Measurements from ENCODE around the gene ZNF428.
A peak's percentile ranks its signal among the peaks of the same experiment; 100 is the strongest.
"Not testable (repeated sequence)": the region's sequence is repeated elsewhere in the genome, so short reads cannot be mapped to it uniquely, and the experiment has no call there.

Gene ZNF428

DNA sequence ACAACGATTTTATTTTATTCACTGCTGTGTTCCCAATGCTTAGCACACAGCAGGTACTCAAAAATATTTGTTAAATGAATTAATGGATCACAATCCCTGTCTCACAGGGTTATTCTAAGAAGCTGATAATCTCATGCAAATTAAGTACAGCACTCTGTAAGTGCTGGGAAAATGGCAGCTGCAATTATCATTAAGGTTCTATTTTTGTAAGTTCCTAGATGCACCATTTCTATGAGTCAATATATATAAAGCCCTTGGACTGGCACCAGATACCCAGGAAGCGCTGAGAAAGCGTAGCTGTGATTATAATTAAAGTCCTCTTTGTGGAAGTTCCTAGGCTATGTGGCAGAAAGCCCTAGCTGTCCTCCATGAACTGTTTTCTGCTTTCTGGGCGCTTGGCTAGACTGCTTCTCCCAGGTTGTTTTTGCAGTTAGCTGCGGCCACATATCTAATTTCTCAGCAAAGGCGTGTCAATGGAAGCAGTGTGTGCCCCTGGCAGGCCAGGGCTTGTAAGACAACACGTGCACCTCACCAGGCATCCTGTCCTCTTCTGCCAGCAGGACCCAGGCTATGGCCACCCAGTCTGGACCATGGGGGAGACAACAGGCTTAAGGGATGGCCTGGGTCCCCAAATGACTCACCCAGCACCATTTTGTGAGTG lies 12.7 kb downstream of the ZNF428 start:
- TF ChIP-seq, protein P1, sequence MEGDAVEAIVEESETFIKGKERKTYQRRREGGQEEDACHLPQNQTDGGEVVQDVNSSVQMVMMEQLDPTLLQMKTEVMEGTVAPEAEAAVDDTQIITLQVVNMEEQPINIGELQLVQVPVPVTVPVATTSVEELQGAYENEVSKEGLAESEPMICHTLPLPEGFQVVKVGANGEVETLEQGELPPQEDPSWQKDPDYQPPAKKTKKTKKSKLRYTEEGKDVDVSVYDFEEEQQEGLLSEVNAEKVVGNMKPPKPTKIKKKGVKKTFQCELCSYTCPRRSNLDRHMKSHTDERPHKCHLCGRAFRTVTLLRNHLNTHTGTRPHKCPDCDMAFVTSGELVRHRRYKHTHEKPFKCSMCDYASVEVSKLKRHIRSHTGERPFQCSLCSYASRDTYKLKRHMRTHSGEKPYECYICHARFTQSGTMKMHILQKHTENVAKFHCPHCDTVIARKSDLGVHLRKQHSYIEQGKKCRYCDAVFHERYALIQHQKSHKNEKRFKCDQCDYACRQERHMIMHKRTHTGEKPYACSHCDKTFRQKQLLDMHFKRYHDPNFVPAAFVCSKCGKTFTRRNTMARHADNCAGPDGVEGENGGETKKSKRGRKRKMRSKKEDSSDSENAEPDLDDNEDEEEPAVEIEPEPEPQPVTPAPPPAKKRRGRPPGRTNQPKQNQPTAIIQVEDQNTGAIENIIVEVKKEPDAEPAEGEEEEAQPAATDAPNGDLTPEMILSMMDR (IDR thresholded peaks at IDR 0.05) = no peak
- no peak overlapping the region for H3K4me3 ChIP-seq
- H3K27ac ChIP-seq = no peak overlapping the region
- no peak for DNase-seq (ENCODE audit: low spot score)

DNA sequence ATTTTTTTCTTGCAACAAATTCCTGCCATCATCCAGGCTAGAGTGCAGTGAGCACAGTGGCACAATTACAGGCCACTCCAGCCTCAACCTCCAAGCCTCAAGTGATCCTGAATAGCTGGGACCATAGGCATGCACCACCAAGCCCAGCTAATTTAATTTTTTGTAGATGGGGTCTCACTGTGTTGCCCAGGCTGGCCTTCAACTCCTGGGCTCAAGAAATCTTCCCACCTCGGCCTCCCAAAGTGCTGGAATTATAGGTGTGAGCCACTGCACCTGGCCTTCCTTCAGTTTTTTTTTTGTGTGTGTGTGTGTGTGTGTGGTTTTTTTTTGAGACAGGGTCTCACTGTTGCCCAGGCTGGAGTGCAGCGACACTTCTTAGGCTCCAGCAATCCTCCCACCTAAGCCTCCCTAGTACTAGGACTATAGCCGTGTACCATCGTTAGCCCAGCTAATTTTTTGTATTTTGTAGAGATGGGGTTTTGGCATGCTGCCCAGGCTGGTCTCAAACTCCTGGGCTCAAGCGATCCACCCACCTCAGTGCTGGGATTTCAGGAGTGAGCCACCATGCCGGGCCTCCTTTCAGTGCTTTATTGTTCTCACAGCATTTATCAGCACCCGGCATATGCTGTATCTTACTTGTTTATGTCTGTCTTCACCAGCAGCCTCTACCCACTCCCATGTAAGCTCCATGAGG lies 13.4 kb downstream of the ZNF428 start:
- Histone ChIP-seq H3K4me3 (no peak overlapping the region), H3K27ac (no peak overlapping the region)
- TF ChIP-seq, protein P1 (IDR thresholded peaks at IDR 0.05) = no peak
- no peak for DNase-seq (ENCODE audit: low spot score)

DNA sequence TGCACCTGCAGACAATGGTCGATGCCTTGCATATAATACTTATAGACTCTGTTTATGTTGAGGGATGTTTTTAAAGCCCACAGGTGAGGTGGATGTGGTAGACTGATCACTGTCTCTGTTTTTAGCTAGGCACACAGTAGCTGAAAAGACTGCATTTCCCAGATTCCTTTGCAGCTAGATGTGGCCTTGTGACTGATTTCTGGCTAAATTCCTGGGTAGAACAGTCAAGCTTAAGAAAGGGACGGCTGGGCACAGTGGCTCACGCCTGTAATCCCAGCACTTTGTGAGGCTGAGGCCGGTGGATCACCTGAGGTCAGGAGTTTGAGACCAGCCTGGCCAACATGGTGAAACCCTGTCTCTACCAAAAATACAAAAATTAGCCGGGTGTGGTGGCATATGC lies 19.1 kb downstream of the ZNF428 start:
- not testable (repeated sequence) for H3K27ac ChIP-seq; H3K4me3 ChIP-seq; DNase-seq (ENCODE audit: low spot score)

DNA sequence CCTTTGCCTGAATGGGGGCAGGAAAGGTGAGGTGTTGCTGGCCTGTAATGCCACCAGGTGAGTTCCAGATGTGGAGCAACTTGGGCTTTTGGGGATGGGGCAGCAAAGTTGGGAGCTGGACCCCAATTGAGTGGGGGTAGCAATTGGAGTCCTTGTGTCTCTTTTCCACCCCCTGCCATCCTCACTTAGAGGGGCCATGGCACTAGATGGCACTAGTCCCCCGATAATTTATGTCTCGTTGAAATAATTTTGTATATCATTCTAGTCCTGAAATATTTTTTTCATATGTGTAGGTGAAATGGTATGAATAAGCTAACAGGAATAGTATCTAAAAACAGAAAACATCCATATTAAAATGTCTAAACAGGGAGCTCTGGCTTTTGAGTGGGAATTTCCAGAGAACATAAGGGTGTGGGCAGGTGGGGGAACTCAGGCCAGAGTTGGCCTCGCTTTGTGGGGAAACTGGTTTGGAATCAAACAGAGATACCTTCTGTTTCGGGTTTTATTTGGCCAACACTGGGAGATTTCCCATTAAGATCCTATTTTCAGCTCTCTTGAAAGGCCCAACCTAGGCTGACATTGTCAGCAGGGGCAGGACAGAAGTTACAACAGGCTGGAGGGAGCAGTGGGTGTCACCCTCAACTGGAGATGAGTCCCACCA lies 19.7 kb downstream of the ZNF428 start:
- no peak for DNase-seq (ENCODE audit: low spot score)
- no peak overlapping the region for H3K4me3 ChIP-seq
- H3K27ac ChIP-seq = no peak overlapping the region
- TF ChIP-seq, protein P1 (IDR thresholded peaks at IDR 0.05) = no peak

DNA sequence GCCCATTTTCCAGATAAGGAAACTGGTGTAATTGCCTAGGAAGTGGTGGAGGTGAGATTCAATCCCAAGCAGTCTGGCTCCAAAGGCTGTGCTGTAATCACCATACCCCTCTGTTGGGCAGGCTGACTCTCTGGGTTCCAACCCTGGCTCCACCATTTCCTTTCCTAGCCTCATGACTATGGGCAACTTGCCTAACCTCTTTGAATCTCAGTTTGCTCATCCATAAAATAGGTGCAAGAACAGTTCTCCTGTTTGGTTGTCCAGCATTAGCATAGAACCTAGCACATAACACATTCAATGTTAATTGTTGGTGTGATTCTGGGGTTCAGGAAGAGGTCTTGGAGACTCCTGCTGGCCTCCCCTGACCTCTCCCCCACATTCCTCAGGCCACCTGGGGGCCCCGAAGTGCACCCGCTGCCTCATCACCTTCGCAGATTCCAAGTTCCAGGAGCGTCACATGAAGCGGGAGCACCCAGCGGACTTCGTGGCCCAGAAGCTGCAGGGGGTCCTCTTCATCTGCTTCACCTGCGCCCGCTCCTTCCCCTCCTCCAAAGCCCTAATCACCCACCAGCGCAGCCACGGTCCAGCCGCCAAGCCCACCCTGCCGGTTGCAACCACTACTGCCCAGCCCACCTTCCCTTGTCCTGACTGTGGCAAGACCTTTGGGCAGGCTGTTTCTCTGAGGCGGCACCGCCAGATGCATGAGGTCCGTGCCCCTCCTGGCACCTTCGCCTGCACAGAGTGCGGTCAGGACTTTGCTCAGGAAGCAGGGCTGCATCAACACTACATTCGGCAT lies 20.8 kb downstream of the ZNF428 start:
- Histone ChIP-seq H3K27ac (no peak overlapping the region), H3K4me3 (no peak overlapping the region)
- no peak for DNase-seq (ENCODE audit: low spot score)
- TF ChIP-seq, protein P1 (IDR thresholded peaks at IDR 0.05) = no peak

DNA sequence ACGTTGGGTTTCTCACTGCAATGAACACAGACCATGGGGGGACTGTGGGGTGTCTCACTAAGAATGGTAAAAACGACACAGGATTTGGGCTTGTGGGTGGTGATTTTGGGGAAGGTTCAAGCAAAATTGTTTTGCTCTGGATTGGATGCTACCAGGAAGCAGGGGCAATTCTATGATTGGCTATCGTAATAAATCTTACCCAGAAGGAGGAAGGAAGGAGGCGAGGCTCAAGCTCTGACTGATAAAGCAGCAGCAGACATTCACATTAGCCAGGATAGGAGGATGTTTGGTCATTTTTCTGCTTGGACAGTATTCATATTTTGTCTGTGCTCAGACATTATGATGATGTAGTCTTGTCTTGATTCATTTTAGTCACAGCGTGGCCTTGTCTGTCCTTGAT lies 21.6 kb downstream of the ZNF428 start:
- TF ChIP-seq, protein P1 (IDR thresholded peaks at IDR 0.05) = no peak
- peak overlapping the region; percentile 67 for H3K4me3 ChIP-seq
- DNase-seq (ENCODE audit: low spot score) = no peak
- H3K27ac ChIP-seq = no peak overlapping the region

DNA sequence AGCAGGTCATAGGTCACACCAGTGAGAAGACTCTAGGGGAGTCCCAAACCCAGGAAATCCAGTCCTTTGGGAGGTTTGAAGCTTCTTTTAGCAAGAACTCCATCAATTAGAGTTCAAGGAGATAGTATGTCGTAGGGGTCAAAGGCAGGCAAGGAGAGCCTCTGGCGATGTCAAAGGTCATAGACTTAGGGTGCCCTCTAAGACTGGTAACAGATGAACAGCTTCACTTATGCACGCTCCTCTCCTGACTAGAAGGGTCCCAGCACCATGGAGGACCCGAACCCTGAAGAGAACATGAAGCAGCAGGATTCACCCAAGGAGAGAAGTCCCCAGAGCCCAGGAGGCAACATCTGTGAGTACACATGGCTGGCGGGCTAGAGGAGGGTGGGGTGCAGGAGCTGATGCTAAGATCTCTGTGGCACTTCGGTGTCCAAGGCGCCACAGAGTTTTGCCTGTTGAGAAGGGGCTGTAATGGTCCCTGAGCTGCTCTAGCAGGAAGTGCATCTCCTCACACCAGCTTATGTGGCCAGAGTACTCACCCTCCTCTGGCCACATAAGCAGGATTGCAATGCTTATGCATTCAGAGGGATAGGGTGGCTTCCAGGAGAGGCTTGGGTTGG lies 22.5 kb downstream of the ZNF428 start:
- no peak for DNase-seq (ENCODE audit: low spot score)
- TF ChIP-seq, protein P1 (IDR thresholded peaks at IDR 0.05) = no peak
- Histone ChIP-seq H3K4me3 (peak overlapping the region; percentile 67), H3K27ac (peak overlapping the region; percentile 76 to 97)

Data from coronary artery (tissue), 2 donors.